OCI-LY3 (cell line): Measurements from ENCODE around the gene ARHGAP23.

Source experiments
- H2AFZ ChIP-seq: fragments of 200-600, 300-600 bp; shearing (Covaris generic); 2 replicates; pipeline ENCODE4 v1.6.0; 2014; ENCODE audit warnings: antibody characterized with exemption, low read depth, low read length
- H3K27ac ChIP-seq: fragments of 200-600, 300-600 bp; sonication (generic); 2 replicates; pipeline ENCODE4 v1.5.1; 2014; ENCODE audit warnings: mild to moderate bottlenecking, low read length, moderate library complexity, mixed read lengths
- H3K27me3 ChIP-seq: fragments of 200-600, 300-600 bp; sonication (generic); 2 replicates; pipeline ENCODE4 v1.6.1; 2014; ENCODE audit warnings: low read depth, low read length, mixed read lengths
- H3K36me3 ChIP-seq: fragments of 200-600, 300-600 bp; sonication (generic); replicated peaks from 2 replicates; pipeline ENCODE3; 2014; ENCODE audit warnings: low read depth, low read length, mixed read lengths
- H3K4me1 ChIP-seq: fragments of 300-600, 200-600 bp; sonication (generic); 2 replicates; pipeline ENCODE4 v1.6.1; 2014; ENCODE audit warnings: low read length, mixed read lengths
- H3K4me2 ChIP-seq: fragments of 200-600, 300-600 bp; sonication (generic); 2 replicates; pipeline ENCODE4 v1.6.1; 2014; ENCODE audit warnings: low read length, mixed read lengths
- H3K4me3 ChIP-seq: fragments of 300-600, 200-600 bp; sonication (generic); 2 replicates; pipeline ENCODE4 v1.5.1; 2014; ENCODE audit warnings: antibody characterized with exemption, mild to moderate bottlenecking, low read length, moderate library complexity
- H3K79me2 ChIP-seq: fragments of 300-600, 200-600 bp; shearing (Covaris generic); 2 replicates; pipeline ENCODE4 v1.6.1; 2014; ENCODE audit warnings: mild to moderate bottlenecking, low read length, mixed read lengths
- H3K9ac ChIP-seq: fragments of 300-600, 200-600 bp; shearing (Covaris generic); 2 replicates; pipeline ENCODE4 v1.6.0; 2014; ENCODE audit warnings: mild to moderate bottlenecking, low read length, moderate library complexity
- H3K9me3 ChIP-seq: fragments of 200-600, 300-600 bp; shearing (Covaris generic); 2 replicates; pipeline ENCODE4 v1.6.1; 2014; ENCODE audit warnings: low read length, mixed read lengths; ENCODE audit not compliant: insufficient read depth
- H4K20me1 ChIP-seq: fragments of 200-600, 300-600 bp; sonication (generic); 2 replicates; pipeline ENCODE4 v1.6.1; 2016; ENCODE audit warnings: low read length, mixed read lengths; ENCODE audit not compliant: insufficient read depth
- EZH2phosphoT487 ChIP-seq: fragments of 200-600 bp; shearing (Covaris generic); IDR thresholded peaks from 2 replicates; pipeline ENCODE4 v1.6.1; 2018; ENCODE audit warnings: antibody characterized with exemption, mixed run types, low read depth
- TF ChIP-seq, protein P1 (sequence below): fragments of 200-600, 300-600 bp; sonication (generic); IDR thresholded peaks from 2 replicates; pipeline ENCODE4 v1.5.1; 2014; ENCODE audit warnings: antibody characterized with exemption, low read length, low read depth

Gene ARHGAP23

DNA sequence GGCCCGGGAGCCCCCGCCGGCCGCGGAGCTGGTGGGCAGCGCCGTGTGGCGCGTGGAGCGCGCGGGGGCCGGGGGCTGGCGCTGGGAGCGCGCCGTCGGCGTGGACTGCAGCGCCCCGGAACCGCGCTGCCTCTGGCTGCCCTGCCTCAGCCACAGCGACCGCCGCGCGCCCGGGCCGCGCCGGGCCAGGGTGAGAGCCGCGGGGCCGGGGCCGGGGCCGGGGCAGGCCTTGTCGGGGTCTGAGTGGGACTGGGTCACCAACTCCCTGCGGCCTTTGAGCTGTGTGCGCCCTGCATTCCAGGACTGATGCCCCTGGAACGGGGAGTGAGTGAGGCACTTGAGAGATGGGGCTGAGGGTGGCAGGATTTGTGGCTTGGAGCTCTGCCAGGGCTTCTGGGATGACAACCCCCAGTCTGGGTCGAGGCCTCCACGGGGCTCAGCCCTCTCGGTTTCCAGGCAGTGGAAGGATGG lies 25.7 kb downstream of the ARHGAP23 start:
- Histone ChIP-seq H3K9ac (no peak overlapping the region), H3K79me2 (no peaks in the 10 kb centered on the region), H3K4me3 (no peak overlapping the region), H2AFZ (no peak overlapping the region), H3K4me1 (peaks cover 9% of the 10 kb centered on the region; the same call in 1 of the 2 replicates), H3K27ac (no peak overlapping the region), H3K4me2 (no peak overlapping the region), H3K9me3 (no peaks in the 10 kb centered on the region), H4K20me1 (no peaks in the 10 kb centered on the region), H3K27me3 (peaks cover 8% of the 10 kb centered on the region; the same call in 1 of the 2 replicates), H3K36me3 (no peaks in the 10 kb centered on the region)
- TF ChIP-seq, protein P1, sequence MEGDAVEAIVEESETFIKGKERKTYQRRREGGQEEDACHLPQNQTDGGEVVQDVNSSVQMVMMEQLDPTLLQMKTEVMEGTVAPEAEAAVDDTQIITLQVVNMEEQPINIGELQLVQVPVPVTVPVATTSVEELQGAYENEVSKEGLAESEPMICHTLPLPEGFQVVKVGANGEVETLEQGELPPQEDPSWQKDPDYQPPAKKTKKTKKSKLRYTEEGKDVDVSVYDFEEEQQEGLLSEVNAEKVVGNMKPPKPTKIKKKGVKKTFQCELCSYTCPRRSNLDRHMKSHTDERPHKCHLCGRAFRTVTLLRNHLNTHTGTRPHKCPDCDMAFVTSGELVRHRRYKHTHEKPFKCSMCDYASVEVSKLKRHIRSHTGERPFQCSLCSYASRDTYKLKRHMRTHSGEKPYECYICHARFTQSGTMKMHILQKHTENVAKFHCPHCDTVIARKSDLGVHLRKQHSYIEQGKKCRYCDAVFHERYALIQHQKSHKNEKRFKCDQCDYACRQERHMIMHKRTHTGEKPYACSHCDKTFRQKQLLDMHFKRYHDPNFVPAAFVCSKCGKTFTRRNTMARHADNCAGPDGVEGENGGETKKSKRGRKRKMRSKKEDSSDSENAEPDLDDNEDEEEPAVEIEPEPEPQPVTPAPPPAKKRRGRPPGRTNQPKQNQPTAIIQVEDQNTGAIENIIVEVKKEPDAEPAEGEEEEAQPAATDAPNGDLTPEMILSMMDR, result no peak
- no peak for TF ChIP-seq EZH2phosphoT487

DNA sequence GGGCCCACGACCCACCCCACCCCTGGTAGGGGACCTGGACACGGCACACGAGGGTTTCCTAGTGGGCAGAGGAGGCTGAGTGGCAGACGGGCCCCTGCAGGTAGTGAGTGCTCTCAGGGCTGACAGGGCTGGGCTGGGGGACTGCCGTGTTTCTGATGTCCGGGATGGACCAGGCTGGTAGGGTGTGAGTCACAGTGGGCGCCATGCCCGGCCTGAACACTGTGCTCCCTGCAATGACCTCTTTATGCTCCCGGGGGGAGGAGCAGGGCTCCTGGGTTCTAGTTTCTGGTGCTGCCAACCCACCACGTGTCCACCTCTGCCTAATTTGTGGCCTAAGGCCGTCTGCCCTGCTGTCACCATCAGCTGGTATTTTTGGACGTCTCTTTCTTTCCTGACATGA lies 26.3 kb downstream of the ARHGAP23 start:
- Histone ChIP-seq H3K4me3 (no peak overlapping the region), H3K4me2 (no peak overlapping the region), H4K20me1 (no peaks in the 10 kb centered on the region), H3K27ac (no peak overlapping the region), H3K79me2 (no peaks in the 10 kb centered on the region), H3K36me3 (no peaks in the 10 kb centered on the region), H3K27me3 (peaks cover 8% of the 10 kb centered on the region; the same call in 1 of the 2 replicates), H2AFZ (no peak overlapping the region), H3K9ac (no peak overlapping the region), H3K4me1 (peaks cover 9% of the 10 kb centered on the region; the same call in 1 of the 2 replicates), H3K9me3 (no peaks in the 10 kb centered on the region)
- TF ChIP-seq EZH2phosphoT487, result no peak
- TF ChIP-seq, protein P1, result no peak

DNA sequence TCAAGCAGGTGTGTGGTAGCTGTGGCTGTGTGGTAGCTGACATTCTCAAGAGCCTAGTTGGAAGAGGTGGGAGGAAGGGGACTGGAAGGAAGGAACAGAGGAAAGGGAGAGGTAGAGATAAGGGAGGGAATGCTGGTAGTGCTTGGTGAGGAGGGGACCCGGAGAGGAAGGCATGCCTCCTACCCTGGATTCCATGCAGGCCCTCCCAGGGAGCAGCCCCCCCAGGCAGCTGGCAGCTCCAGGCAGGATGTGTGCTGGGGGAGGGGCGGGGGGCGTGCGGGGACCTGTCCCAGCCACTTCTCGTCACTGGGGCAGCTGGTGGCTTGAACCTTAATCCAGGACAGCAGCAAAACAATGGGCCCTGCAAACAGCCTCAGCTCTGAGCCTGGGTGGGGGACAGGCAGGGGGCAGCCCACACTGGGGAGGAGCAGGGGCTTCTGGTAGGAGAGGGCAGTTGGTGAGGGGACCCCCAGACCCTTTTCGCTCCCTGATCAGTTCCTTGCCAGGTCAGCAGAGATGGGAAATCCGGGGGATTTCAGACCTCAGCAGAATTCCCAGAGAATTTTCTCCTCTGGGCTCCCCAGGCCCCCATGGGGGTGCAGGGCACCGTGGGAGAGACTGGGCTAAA lies 27.1 kb downstream of the ARHGAP23 start:
- no peak for TF ChIP-seq EZH2phosphoT487
- TF ChIP-seq, protein P1, result no peak
- Histone ChIP-seq H3K9ac (no peak overlapping the region), H3K79me2 (no peaks in the 10 kb centered on the region), H4K20me1 (no peaks in the 10 kb centered on the region), H3K27me3 (peaks cover 8% of the 10 kb centered on the region; the same call in 1 of the 2 replicates), H2AFZ (no peak overlapping the region), H3K36me3 (no peaks in the 10 kb centered on the region), H3K4me2 (no peak overlapping the region), H3K27ac (no peak overlapping the region), H3K4me3 (no peak overlapping the region), H3K9me3 (no peaks in the 10 kb centered on the region), H3K4me1 (peaks cover 8% of the 10 kb centered on the region; the same call in 1 of the 2 replicates)

DNA sequence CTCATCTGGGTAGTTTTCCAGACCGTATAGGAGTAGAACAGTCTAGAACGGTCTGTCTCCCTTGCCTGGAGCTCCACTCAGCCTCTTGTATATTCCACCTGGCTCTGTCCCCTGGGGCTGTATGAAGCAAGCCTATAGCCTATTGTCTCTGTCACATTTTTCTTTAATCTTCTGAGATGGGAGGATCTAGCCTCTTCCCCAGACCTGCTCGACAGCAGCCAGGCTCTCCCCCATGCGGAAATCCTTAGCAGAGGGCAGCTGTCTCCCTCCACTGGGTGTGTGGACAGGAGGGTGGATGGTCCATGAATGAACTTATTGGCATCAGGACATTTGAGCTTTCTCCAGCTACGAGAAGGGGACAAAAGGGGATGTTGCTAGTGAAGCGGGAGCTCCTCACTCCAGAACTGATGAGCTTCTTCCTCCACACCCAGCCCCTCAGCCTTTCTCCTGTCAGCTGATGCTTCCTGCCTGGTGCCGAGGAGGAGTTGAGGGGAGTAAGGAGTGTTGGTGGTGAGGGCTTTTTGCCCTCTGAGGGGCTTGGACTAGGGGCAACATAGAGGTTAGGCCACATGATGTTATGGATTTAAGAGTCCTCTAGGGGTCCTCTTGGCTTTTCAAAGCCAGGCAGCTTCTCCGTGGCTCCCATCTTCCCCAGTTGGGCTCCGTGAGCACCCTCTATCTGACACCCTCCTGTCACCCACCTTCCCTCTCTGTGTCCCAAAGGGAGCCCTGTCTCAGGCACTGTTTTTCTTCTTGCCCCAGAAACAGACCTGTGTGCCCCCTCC lies 28.0 kb downstream of the ARHGAP23 start:
- H3K27me3 ChIP-seq, result peaks cover 8% of the 10 kb centered on the region; the same call in 1 of the 2 replicates
- H3K4me2 ChIP-seq, result no peak overlapping the region
- H3K9me3 ChIP-seq, result no peaks in the 10 kb centered on the region
- no peak overlapping the region for H3K9ac ChIP-seq
- peaks cover 5% of the 10 kb centered on the region; the same call in 1 of the 2 replicates for H3K4me1 ChIP-seq
- H2AFZ ChIP-seq, result no peak overlapping the region
- no peaks in the 10 kb centered on the region for H3K36me3 ChIP-seq
- no peaks in the 10 kb centered on the region for H3K79me2 ChIP-seq
- no peaks in the 10 kb centered on the region for H4K20me1 ChIP-seq
- no peak overlapping the region for H3K27ac ChIP-seq
- TF ChIP-seq, protein P1, result no peak
- no peak for TF ChIP-seq EZH2phosphoT487
- no peak overlapping the region for H3K4me3 ChIP-seq
